Memory B cell (primary cell): ENCODE data around the gene HHATL.

ENCODE experiments used
- ATAC-seq: fragments of 150-1000 bp; cut with Tn5 transposase; 2 replicates; pipeline ENCODE4 v1.10.0; 2021; ENCODE audit warnings: low read depth, mild to moderate bottlenecking, moderate library complexity
- DNase-seq, 2 donors: peaks; one replicate each; pipeline ENCODE4 v3.0.0; 2022; ENCODE audit warnings: low spot score in 2 of 2
- H3K27ac Mint-ChIP-seq: one replicate; pipeline ENCODE4 v1.8.0; 2022; ENCODE audit warnings: mild to moderate bottlenecking, moderate library complexity, mixed read lengths
- H3K27me3 Mint-ChIP-seq: one replicate; pipeline ENCODE4 v1.8.0; 2022; ENCODE audit warnings: mixed read lengths
- H3K36me3 Mint-ChIP-seq: one replicate; pipeline ENCODE4 v1.8.0; 2022; ENCODE audit warnings: mild to moderate bottlenecking, mixed read lengths
- H3K4me1 Mint-ChIP-seq: one replicate; pipeline ENCODE4 v1.8.0; 2022; ENCODE audit warnings: mixed read lengths
- H3K4me3 Mint-ChIP-seq: one replicate; pipeline ENCODE4 v1.8.0; 2022; ENCODE audit warnings: mild to moderate bottlenecking, moderate library complexity, mixed read lengths
- H3K9me3 Mint-ChIP-seq: one replicate; pipeline ENCODE4 v1.8.0; 2022; ENCODE audit warnings: mixed read lengths

The HHATL gene

DNA sequence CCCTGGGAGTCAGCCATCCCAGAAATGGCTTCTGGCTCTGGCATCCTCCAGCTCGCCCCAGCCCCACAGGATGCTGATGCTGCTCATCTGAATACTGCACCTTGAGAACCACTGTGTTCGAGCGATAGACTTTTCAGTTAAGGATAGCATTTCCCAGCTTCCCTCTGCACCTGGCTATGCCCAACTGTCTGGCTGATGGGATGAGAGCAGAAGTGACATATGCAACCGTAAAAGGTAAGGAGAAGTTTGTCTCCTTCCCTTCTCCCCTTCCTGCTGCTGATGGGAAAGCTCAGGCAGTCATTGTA, 9.7 kb upstream of the HHATL start:
- Mint-ChIP-seq H3K36me3 (no peaks in the 10 kb centered on the region), H3K27ac (no peak overlapping the region), H3K27me3 (peaks cover 8% of the 10 kb centered on the region), H3K9me3 (no peaks in the 10 kb centered on the region), H3K4me1 (peaks cover 8% of the 10 kb centered on the region), H3K4me3 (no peak overlapping the region)
- DNase-seq (no peak), ATAC-seq (no peak)

- Mint-ChIP-seq H3K4me1 (peaks cover 8% of the 10 kb centered on the region), H3K36me3 (no peaks in the 10 kb centered on the region), H3K27me3 (peaks cover 8% of the 10 kb centered on the region), H3K4me3 (no peak overlapping the region), H3K27ac (no peak overlapping the region), H3K9me3 (no peaks in the 10 kb centered on the region)
- no peak for DNase-seq
- no peak for ATAC-seq
These were observed 9.1 kb upstream of the HHATL start for GRCh38 chr3:42711491-42712343.

GRCh38 chr3:42710323-42711021, 7.9 kb upstream of the HHATL start:
- ATAC-seq (no peak), DNase-seq (no peak)
- no peaks in the 10 kb centered on the region for H3K9me3 Mint-ChIP-seq
- H3K27ac Mint-ChIP-seq = no peak overlapping the region
- peaks cover 8% of the 10 kb centered on the region for H3K4me1 Mint-ChIP-seq
- H3K27me3 Mint-ChIP-seq = peaks cover 8% of the 10 kb centered on the region
- H3K4me3 Mint-ChIP-seq = no peak overlapping the region
- H3K36me3 Mint-ChIP-seq = no peaks in the 10 kb centered on the region

- no peak overlapping the region for H3K27ac Mint-ChIP-seq
- no peak for DNase-seq
These were observed 7.0 kb upstream of the HHATL start for GRCh38 chr3:42709621-42710020.

GRCh38 chr3:42708611-42709151, 6.1 kb upstream of the HHATL start:
- H3K4me3 Mint-ChIP-seq = no peak overlapping the region
- no peaks in the 10 kb centered on the region for H3K36me3 Mint-ChIP-seq
- DNase-seq = no peak
- peaks cover 13% of the 10 kb centered on the region for H3K27me3 Mint-ChIP-seq
- H3K27ac Mint-ChIP-seq = no peak overlapping the region
- ATAC-seq = no peak
- H3K4me1 Mint-ChIP-seq = peaks cover 6% of the 10 kb centered on the region
- no peaks in the 10 kb centered on the region for H3K9me3 Mint-ChIP-seq

More at GRCh38 chr3:42709621-42710020, 7.0 kb upstream of the HHATL start:
- Mint-ChIP-seq H3K27me3 (peaks cover 11% of the 10 kb centered on the region), H3K4me3 (no peak overlapping the region), H3K36me3 (no peaks in the 10 kb centered on the region), H3K4me1 (peaks cover 8% of the 10 kb centered on the region), H3K9me3 (no peaks in the 10 kb centered on the region)
- no peak for ATAC-seq

GRCh38 chr3:42707620-42708355, 5.2 kb upstream of the HHATL start:
- peaks cover 20% of the 10 kb centered on the region for H3K27me3 Mint-ChIP-seq
- H3K4me3 Mint-ChIP-seq = no peak overlapping the region
- H3K36me3 Mint-ChIP-seq = no peaks in the 10 kb centered on the region
- no peaks in the 10 kb centered on the region for H3K9me3 Mint-ChIP-seq
- H3K4me1 Mint-ChIP-seq = no peaks in the 10 kb centered on the region
- ATAC-seq (no peak), DNase-seq (no peak)
- H3K27ac Mint-ChIP-seq = no peak overlapping the region

DNA sequence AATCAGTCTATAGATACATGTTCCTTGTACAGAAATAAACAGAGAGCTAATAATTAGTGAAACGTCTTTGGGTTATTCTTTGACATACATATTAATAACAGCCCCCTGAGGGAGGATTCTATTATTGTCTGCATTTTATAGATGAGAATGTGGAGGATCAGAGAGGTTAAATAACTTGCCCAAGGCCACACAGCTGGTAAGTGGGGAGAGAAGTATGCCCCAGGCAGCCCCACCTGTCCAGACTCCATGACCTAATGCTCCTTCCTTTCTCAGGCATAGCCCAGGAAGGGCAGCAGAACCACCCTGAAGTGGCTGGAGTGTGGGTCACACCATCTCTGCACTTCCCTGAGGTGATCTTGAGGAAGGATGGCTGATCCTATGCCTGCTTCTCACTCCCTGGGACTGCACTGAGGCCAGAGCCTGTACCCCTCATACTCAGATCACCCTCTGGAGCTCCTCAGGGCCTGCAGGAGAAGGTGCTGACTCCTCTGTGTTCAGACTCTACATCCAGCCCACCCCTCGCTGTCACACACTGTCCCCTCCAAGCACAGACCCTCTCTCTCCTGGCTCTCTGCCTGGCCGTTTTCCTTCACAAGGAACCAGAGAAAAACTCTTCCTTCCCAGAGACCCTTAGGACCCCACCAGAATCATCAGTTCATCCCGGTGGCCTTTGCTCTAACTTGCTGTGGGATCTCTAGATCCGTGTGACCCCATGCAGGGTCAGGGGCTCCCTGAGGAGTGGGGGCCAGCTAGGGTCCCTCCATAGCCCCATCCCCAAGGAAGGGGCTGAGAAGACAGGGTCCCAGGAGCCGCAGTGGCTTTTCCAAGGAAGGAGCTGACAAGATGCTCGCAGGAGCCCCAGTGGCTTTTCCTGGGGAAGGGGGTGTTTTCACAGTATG, 4.4 kb upstream of the HHATL start:
- Mint-ChIP-seq H3K9me3 (no peaks in the 10 kb centered on the region), H3K27ac (no peak overlapping the region), H3K27me3 (peaks cover 20% of the 10 kb centered on the region), H3K4me1 (no peaks in the 10 kb centered on the region), H3K36me3 (no peaks in the 10 kb centered on the region), H3K4me3 (no peak overlapping the region)
- no peak for ATAC-seq
- no peak for DNase-seq

DNA sequence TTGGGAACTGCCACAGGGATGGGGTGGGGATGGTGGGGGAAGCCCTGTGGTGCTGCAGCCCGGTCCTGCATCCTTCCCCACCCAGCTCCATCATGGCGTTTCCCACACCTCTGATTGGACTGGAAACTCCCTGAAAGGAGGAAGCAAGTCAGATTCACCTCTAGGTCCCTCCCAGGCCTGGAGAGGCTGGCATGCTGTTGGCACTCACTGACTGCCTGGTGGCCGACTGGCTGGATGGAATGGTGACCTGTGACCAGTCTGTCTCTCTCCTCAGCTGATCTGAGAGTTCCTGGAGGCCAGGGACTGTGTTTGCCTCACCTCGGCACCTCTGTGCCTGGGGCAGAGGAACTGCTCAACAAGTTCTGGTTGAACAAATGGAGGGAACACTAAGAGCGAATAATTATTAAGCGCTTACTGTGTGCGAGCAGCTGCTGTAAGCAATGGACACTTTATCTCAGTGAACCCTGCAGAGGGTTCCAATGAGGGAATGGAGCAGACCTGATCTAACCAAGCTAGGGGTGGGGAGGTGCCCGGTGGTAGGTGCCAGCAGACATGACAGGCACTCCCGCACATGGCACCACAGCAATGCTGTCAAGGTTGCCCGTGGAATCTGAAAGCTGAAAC, 3.5 kb upstream of the HHATL start:
- Mint-ChIP-seq H3K36me3 (no peaks in the 10 kb centered on the region), H3K27ac (no peak overlapping the region), H3K9me3 (no peaks in the 10 kb centered on the region), H3K4me3 (no peak overlapping the region), H3K4me1 (no peaks in the 10 kb centered on the region), H3K27me3 (peaks cover 23% of the 10 kb centered on the region)
- DNase-seq = no peak
- ATAC-seq = no peak

DNA sequence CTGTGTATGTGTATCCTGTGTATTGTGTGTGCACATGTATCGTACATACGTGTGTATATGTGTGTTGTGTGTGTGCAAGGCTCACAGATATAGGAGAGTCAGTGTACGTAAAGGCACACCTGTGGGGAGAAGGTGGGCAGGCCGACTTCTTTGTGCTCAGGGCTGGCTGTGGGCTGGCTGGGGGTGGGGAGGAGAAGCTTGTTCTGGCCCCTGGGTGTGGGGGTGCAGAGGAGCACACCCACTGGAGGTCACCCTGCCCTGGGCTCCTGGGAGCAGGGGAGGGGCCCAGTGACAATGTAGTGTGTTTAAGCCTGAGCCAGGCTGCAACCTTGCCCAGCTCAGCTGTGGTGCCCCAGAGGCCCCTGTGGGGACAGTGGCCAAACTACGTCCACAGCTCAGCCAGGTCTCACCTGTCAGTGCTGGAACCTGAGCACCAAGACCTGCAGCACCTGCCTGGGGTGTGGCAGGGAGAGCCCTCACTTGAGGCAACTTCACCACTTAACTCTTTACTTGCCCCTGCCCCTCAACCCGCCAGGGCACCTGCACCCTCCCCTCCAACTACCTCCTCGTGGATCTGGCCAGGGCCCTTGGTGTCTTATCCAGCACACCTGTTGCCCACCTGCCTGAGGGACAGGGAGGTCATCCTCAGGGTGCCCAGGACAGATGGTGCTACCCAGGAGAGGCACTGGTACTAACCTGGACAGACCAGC, 2.6 kb upstream of the HHATL start:
- Mint-ChIP-seq H3K27me3 (peaks cover 25% of the 10 kb centered on the region), H3K36me3 (no peaks in the 10 kb centered on the region), H3K9me3 (no peaks in the 10 kb centered on the region), H3K4me3 (no peak overlapping the region), H3K27ac (no peak overlapping the region), H3K4me1 (peaks cover under 1% of the 10 kb centered on the region)
- DNase-seq (no peak), ATAC-seq (no peak)

GRCh38 chr3:42704136-42704841, 1.7 kb upstream of the HHATL start:
- Mint-ChIP-seq H3K4me3 (no peak overlapping the region), H3K4me1 (peaks cover 5% of the 10 kb centered on the region), H3K9me3 (no peaks in the 10 kb centered on the region), H3K36me3 (no peaks in the 10 kb centered on the region), H3K27ac (no peak overlapping the region), H3K27me3 (peaks cover 28% of the 10 kb centered on the region)
- DNase-seq (no peak), ATAC-seq (no peak)

DNA sequence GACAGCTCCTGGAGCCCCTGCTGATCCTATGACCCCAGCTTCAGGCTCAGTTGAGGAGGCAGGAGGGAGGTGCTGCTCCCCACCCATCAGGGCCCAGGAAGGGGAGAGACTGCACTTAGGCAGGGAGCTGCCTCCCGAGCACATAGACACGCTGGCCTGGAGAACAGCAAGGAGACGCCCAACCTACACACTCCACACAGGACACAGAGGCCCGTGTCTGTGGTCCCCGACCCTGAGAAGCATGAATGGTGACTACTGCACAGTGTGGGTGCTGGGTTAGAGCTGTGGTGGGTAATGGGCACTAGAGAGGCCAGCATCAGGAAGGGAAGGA, 1.1 kb upstream of the HHATL start:
- Mint-ChIP-seq H3K9me3 (no peaks in the 10 kb centered on the region), H3K36me3 (no peaks in the 10 kb centered on the region), H3K4me3 (no peak overlapping the region), H3K4me1 (peaks cover 5% of the 10 kb centered on the region), H3K27ac (no peak overlapping the region), H3K27me3 (peaks cover 24% of the 10 kb centered on the region)
- DNase-seq (no peak), ATAC-seq (no peak)

- peaks cover 5% of the 10 kb centered on the region for H3K4me1 Mint-ChIP-seq
- no peaks in the 10 kb centered on the region for H3K9me3 Mint-ChIP-seq
- no peak for ATAC-seq
- no peak overlapping the region for H3K27ac Mint-ChIP-seq
- no peak overlapping the region for H3K4me3 Mint-ChIP-seq
- H3K27me3 Mint-ChIP-seq = peaks cover 26% of the 10 kb centered on the region
- DNase-seq = no peak
- no peaks in the 10 kb centered on the region for H3K36me3 Mint-ChIP-seq
These were observed 540 bp upstream of the HHATL start for GRCh38 chr3:42702982-42703694.
